Measurements from ENCODE around the gene MXRA8. TPM values are rescaled to one million over a fixed set of nuclear protein-coding genes. Genes with fewer than 3 reads are reported as not detected.

MXRA8 gene
- total RNA-seq, 1 donor from 2014 or later: 136 TPM

DNA sequence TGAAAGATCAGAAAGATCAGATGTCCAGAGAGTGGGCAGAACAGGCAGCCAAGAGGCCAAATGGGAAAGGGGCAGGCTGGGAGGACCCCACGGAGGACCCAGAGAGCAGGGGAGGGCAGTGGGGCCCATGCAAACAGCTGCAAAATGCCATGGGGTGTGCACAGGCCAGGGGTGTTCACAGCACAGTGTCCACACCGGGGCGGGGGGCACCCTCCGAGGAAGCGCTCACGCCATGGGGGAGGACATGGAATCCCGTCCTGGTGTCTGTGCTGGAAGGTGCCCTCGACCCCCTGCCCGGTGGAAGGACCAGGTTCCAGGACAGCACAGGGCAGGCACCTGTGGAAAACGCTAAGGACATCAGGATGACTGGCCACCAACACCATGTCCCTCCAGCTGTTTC, 35.4 kb downstream of the MXRA8 start:
- Histone ChIP-seq H3K9me3 (no peaks in the 10 kb centered on the region), H3K36me3 (peaks cover 0 to 24% of the 10 kb centered on the region in 2 donors), H3K27me3 (no peaks in the 10 kb centered on the region), H3K27ac (no peak overlapping the region), H3K4me3 (no peak overlapping the region), H3K4me1 (peaks cover 68% of the 10 kb centered on the region)
- TF ChIP-seq CTCF (IDR thresholded peaks at IDR 0.05): no peak
- TF ChIP-seq POLR2A (IDR thresholded peaks at IDR 0.05): no peak
- TF ChIP-seq POLR2AphosphoS5 (IDR thresholded peaks at IDR 0.05; ENCODE audit: insufficient read depth in 1 of 2, low read depth in 1 of 2): no peak
- intact Hi-C loops (cut with DNase I): no loop called here
- DNase-seq (ENCODE audit: extremely low spot score in 2 of 2): no peak

- DNase-seq (ENCODE audit: extremely low spot score in 2 of 2): no peak
- TF ChIP-seq POLR2A (IDR thresholded peaks at IDR 0.05): no peak
- no peak for TF ChIP-seq POLR2AphosphoS5 (IDR thresholded peaks at IDR 0.05; ENCODE audit: insufficient read depth in 1 of 2, low read depth in 1 of 2)
- TF ChIP-seq CTCF (IDR thresholded peaks at IDR 0.05): no peak
- peaks cover 73% of the 10 kb centered on the region for H3K4me1 ChIP-seq
- H3K9me3 ChIP-seq: no peaks in the 10 kb centered on the region
- no peak overlapping the region for H3K4me3 ChIP-seq
- H3K36me3 ChIP-seq: peaks cover 0 to 19% of the 10 kb centered on the region in 2 donors
- H3K27me3 ChIP-seq: no peaks in the 10 kb centered on the region
- intact Hi-C loops (cut with DNase I): no loop called here
- no peak overlapping the region for H3K27ac ChIP-seq
Observed at GRCh38 chr1:1322418-1322817, 35.9 kb downstream of the MXRA8 start.

DNA sequence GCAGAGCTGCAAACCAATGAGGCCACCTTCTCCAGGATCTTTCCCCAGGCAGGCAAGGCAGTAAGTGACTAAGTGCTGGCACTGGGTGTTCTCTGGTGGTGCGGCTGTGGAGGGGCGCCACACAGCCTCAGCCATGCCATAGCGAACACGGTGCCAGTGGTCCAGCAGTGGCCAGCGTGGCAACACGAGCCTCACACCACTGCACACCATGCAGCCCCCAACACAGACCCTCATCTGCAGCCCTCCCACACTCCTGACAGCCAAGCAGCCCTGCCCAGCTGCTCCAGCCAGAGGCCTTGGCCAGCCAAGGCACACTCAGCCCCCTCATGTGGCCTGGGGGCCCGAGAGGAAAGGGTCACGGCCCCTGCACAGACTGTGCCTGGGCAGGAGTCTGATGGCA, 36.9 kb downstream of the MXRA8 start:
- Histone ChIP-seq H3K4me3 (no peak overlapping the region), H3K36me3 (peaks cover 0 to 13% of the 10 kb centered on the region in 2 donors), H3K4me1 (peaks cover 74% of the 10 kb centered on the region), H3K27me3 (no peaks in the 10 kb centered on the region), H3K27ac (no peak overlapping the region), H3K9me3 (no peaks in the 10 kb centered on the region)
- TF ChIP-seq POLR2AphosphoS5 (IDR thresholded peaks at IDR 0.05; ENCODE audit: insufficient read depth in 1 of 2, low read depth in 1 of 2) (no peak), POLR2A (IDR thresholded peaks at IDR 0.05) (no peak), CTCF (IDR thresholded peaks at IDR 0.05) (no peak)
- DNase-seq (ENCODE audit: extremely low spot score in 2 of 2): no peak
- intact Hi-C loops (cut with DNase I): no loop called here

GRCh38 chr1:1320666-1321448, 37.5 kb downstream of the MXRA8 start:
- no peak for DNase-seq (ENCODE audit: extremely low spot score in 2 of 2)
- Histone ChIP-seq H3K4me3 (no peak overlapping the region), H3K27ac (peak overlapping the region; percentile 72), H3K9me3 (no peaks in the 10 kb centered on the region), H3K4me1 (peaks cover 68% of the 10 kb centered on the region), H3K27me3 (no peaks in the 10 kb centered on the region), H3K36me3 (peaks cover 0 to 13% of the 10 kb centered on the region in 2 donors)
- TF ChIP-seq CTCF (IDR thresholded peaks at IDR 0.05) (no peak), POLR2AphosphoS5 (IDR thresholded peaks at IDR 0.05; ENCODE audit: insufficient read depth in 1 of 2, low read depth in 1 of 2) (no peak), POLR2A (IDR thresholded peaks at IDR 0.05) (no peak)
- intact Hi-C loops (cut with DNase I): no loop called here

- H3K27me3 ChIP-seq: no peaks in the 10 kb centered on the region
- intact Hi-C loops (cut with DNase I): no loop called here
- peaks cover 58% of the 10 kb centered on the region for H3K4me1 ChIP-seq
- peaks cover 0 to 19% of the 10 kb centered on the region in 2 donors for H3K36me3 ChIP-seq
- no peaks in the 10 kb centered on the region for H3K9me3 ChIP-seq
- no peak for DNase-seq (ENCODE audit: extremely low spot score in 2 of 2)
- no peak overlapping the region for H3K4me3 ChIP-seq
- H3K27ac ChIP-seq: peak overlapping the region; percentile 72
- TF ChIP-seq CTCF (IDR thresholded peaks at IDR 0.05): no peak
- TF ChIP-seq POLR2AphosphoS5 (IDR thresholded peaks at IDR 0.05; ENCODE audit: insufficient read depth in 1 of 2, low read depth in 1 of 2): no peak
- no peak for TF ChIP-seq POLR2A (IDR thresholded peaks at IDR 0.05)
Observed at GRCh38 chr1:1319646-1319941, 38.8 kb downstream of the MXRA8 start.

Data from vagina (tissue), 2 donors.